Fibroblast of pulmonary artery (primary cell): ENCODE results near the gene DYTN.

Source experiments
- DNase-seq: peaks from one replicate; pipeline ENCODE4 v3.0.0-alpha.2; 2010; ENCODE audit warnings: low read depth
- H3K4me3 ChIP-seq: replicated peaks from 2 replicates; pipeline ENCODE4 v1.5.1; 2011; ENCODE audit warnings: low read depth, mild to moderate bottlenecking, control low read depth, low read length, moderate library complexity
- CTCF ChIP-seq: IDR thresholded peaks from 2 replicates; pipeline ENCODE4 v1.5.1; 2011; ENCODE audit warnings: mild to moderate bottlenecking, control low read depth, low read length, inconsistent platforms; ENCODE audit errors: missing control alignments

DYTN gene, protein sequence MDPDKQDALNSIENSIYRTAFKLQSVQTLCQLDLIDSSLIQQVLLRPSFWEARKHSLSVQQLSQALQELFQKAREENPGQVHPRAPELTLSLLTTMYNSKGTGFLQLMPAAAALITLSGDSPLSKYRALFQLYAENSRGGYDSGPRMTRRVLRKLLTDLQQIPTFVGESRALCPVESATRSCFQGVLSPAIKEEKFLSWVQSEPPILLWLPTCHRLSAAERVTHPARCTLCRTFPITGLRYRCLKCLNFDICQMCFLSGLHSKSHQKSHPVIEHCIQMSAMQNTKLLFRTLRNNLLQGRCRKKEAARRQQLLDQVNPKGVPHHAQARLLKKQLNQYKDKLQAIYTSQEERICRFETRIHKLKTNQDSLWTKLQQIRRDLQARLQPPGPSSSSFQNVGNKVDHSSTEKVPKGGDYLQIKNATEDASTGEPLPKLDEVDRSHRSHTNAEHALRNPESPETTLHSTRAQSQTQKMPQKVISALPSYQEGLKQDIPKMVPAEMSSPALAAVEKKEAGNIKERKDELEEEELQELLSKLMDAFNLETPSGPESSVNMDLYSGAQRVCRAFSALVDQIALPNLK

GRCh38 chr2:206718296-206718695, at the start of gene DYTN:
DYTN (minus strand) TSS chr2:206718396; CDS start chr2:206718279, 117 bp downstream.
- DNase-seq = no peak
- H3K4me3 ChIP-seq = no peak within 1 kb of the TSS
- no peak for TF ChIP-seq CTCF

DNA sequence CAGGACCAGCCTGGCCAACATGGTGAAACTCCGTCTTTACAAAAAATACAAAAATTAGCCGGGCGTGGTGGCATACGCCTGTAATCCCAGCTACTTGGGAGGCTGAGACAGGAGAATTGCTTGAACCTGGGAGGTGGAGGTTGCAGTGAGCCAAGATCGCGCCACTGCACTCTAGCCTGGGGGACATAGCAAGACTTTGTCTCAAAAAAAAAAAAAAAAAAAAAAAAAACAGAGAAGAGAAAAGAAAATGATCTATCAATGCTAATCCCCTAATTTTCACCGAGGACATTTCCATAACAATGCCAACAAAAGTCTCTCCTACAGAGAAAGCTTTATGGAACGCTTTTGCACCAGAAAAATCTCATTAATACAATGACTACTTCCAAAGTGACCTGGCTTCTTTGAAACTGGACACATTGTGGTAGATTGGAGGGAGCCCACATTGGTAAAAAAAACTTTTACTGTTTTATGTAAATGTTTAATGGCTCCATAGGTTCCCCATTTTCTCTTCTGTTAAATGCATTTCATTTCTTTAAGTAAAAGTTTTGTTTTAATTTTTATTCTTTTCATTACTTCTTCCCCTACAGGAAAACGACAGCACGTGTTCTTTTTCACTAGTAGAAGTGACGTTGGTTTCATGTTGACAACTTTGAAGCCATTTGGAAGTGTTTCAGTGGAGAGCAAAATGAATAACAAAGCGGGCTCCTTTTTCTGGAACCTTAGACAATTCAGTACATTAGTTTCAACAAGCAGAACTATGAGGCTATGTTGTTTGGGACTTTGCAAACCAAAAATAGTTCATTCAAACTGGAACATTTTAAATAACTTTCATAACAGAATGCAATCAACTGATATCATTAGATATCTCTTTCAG, 48.1 kb upstream of the DYTN start:
- DNase-seq = no peak
- H3K4me3 ChIP-seq = peak overlapping the region; percentile 81
- TF ChIP-seq CTCF = no peak

- DNase-seq = peak; percentile 97
- peak within 1 kb of the TSS; percentile 81 for H3K4me3 ChIP-seq
- no peak for TF ChIP-seq CTCF
These were observed 47.3 kb upstream of the DYTN start, which contains the start of the genes FASTKD2 and MDH1B for GRCh38 chr2:206765242-206766056. FASTKD2 (plus strand) TSS chr2:206765606; CDS start chr2:206766694, 1,088 bp downstream. MDH1B (minus strand) TSS chr2:206765328; CDS start chr2:206765271, 57 bp downstream.

DNA sequence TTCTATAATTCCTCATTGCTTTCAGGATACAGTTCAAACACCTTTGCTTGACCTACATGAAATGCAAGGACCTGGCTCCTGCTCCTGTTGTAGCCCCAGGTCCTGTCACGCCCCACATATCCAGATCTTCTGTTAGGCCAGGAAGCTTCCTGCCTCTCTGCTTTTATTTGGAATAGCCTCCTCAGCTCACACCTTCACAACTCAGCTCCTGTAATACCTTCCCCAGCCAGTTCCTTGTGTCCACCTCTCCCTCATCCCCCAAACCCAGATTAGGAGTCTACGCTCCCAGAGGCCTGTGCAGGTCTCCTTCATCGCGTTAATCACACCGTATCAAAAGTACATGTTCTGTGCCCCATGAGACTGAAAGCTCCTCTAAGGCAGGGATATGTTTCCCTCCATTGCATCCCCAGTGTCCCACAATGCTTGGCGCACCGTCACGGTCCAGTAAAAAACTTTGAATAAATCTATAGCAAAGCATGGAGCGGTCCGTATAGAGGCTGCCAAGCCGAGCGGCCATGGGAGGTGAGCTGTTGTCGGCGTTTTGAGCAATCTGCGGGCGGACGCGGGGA, 46.6 kb upstream of the DYTN start:
- no peak for TF ChIP-seq CTCF
- DNase-seq = no peak
- peak overlapping the region; percentile 81 for H3K4me3 ChIP-seq

GRCh38 chr2:206756816-206757215, 38.6 kb upstream of the DYTN start:
- no peak overlapping the region for H3K4me3 ChIP-seq
- TF ChIP-seq CTCF = no peak
- no peak for DNase-seq

DNA sequence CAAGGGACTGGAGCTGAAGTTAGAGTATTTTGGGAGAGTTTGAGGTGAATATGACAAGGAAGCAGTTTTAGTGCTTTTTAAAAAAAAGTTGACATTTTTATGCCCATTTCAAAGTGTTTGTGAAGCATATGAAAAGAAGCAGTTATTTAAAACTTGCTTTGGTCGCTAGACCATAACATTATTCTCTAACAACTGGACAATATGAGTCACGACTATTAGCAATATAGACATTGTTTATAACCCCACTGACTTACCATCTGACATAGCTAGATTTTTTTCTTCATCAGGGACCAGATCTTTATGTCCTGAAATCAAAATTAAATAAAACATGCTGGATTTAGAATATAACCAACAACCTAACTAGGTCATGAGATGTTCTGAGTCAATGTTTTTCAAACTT, 22.6 kb upstream of the DYTN start:
- TF ChIP-seq CTCF = no peak
- H3K4me3 ChIP-seq = no peak overlapping the region
- no peak for DNase-seq
